B cell (primary cell): Measurements from ENCODE around the gene PSORS1C1.
"Not testable (repeated sequence)": the region's sequence is repeated elsewhere in the genome, so short reads cannot be mapped to it uniquely, and the experiment has no call there.

Experiments used
- EZH2 ChIP-seq: IDR thresholded peaks from 2 replicates; pipeline ENCODE4 v1.6.1; 2012; ENCODE audit warnings: borderline replicate concordance, low read depth, mild to moderate bottlenecking, moderate library complexity, low read length; ENCODE audit not compliant: insufficient read depth, poor library complexity, severe bottlenecking
- TF ChIP-seq, protein P1 (sequence below): fragments of 200-600 bp; IDR thresholded peaks from one replicate; pipeline ENCODE4 v1.8.0; 2022; ENCODE audit warnings: antibody characterized with exemption, mild to moderate bottlenecking

DNA sequence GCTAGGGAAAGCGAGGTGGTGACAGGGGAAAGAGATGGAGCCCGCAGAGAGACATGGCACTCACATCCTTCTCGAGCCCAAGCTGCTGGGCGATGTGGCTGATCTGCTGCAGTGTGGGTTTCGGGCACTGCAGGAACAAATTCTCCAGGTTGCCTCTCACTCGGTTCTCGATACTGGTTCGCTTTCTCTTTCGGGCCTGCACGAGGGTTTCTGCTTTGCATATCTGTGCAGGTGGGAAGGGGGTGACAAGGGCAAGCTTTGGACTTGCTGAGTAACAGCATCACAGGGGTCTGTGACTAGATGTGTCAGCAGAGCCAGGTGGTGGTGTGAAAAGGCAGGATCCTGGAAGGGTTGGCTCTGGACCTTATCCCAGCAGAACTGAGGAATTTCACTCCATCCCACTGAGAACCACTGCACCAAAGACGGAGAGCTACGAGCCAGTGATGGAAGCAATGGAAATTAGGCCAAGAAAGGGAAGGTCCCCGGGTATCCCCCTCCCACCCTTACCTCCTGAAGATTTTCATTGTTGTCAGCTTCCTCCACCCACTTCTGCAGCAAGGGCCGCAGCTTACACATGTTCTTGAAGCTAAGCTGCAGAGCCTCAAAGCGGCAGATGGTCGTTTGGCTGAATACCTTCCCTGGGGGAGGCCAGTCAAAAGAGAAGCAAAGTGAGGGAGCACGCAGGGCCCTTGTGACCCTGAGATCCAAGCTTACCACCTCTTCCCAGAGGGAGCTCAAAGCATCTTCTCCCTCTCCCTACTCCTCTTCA lies 50.6 kb downstream of the PSORS1C1 start:
- TF ChIP-seq, protein P1, sequence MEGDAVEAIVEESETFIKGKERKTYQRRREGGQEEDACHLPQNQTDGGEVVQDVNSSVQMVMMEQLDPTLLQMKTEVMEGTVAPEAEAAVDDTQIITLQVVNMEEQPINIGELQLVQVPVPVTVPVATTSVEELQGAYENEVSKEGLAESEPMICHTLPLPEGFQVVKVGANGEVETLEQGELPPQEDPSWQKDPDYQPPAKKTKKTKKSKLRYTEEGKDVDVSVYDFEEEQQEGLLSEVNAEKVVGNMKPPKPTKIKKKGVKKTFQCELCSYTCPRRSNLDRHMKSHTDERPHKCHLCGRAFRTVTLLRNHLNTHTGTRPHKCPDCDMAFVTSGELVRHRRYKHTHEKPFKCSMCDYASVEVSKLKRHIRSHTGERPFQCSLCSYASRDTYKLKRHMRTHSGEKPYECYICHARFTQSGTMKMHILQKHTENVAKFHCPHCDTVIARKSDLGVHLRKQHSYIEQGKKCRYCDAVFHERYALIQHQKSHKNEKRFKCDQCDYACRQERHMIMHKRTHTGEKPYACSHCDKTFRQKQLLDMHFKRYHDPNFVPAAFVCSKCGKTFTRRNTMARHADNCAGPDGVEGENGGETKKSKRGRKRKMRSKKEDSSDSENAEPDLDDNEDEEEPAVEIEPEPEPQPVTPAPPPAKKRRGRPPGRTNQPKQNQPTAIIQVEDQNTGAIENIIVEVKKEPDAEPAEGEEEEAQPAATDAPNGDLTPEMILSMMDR, result not testable (repeated sequence)
- not testable (repeated sequence) for TF ChIP-seq EZH2
